Brain microvascular endothelial cell (primary cell): Measurements from ENCODE around the gene HTR6.

ENCODE experiments used
- DNase-seq: peaks from one replicate; pipeline ENCODE4 v3.0.0-alpha.2; 2020
- H3K27ac ChIP-seq: fragments of 250-450 bp; sonication (Bioruptor Pico); 2 replicates; pipeline ENCODE4 v1.5.1; 2020; ENCODE audit warnings: mild to moderate bottlenecking, moderate library complexity
- H3K27me3 ChIP-seq: fragments of 250-450 bp; sonication (Bioruptor Pico); replicated peaks from 2 replicates; pipeline ENCODE4 v1.5.1; 2020; ENCODE audit warnings: mild to moderate bottlenecking
- H3K36me3 ChIP-seq: fragments of 250-450 bp; sonication (Bioruptor Pico); replicated peaks from 2 replicates; pipeline ENCODE4 v1.5.1; 2020; ENCODE audit warnings: mild to moderate bottlenecking
- H3K4me3 ChIP-seq: 2 replicates; pipeline ENCODE4 v1.5.1; 2011; ENCODE audit warnings: low read depth, mild to moderate bottlenecking, control low read depth, low read length, moderate library complexity
- in situ Hi-C: cut with HindIII; loops from 2 replicates; pipeline ENCODE4 v1.10.0; 2017; ENCODE audit warnings: low sequenced_read_pairs, low pct_ligation_motif_present
- TF ChIP-seq, protein P1 (sequence below): IDR thresholded peaks from 2 replicates; pipeline ENCODE4 v1.5.1; 2011; ENCODE audit warnings: low read depth, mild to moderate bottlenecking, moderate library complexity, low read length, control low read depth, inconsistent platforms; ENCODE audit errors: missing control alignments

The HTR6 gene

DNA sequence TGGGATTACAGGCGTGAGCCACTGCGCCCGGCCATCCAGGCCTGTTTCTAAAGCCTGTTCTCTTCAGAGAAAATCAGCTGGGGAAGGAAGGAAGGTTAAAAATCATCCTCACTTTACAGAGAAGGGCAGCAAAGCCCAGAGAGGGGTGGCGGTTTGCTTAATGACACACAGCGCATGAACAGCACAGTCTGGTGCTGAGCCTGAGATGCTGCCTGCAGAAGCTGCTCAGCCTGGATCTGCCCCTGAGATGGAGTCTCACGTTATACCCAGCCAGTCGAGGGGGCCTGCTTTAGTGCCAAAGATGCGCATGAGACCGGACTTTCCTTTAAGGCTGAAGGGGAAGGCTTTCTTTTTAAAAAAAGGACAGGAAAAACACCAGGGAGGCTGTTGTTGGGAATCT, 21.3 kb downstream of the HTR6 start:
- Histone ChIP-seq H3K36me3 (no peaks in the 10 kb centered on the region), H3K4me3 (no peak overlapping the region), H3K27ac (no peak overlapping the region), H3K27me3 (no peaks in the 10 kb centered on the region)
- TF ChIP-seq, protein P1, sequence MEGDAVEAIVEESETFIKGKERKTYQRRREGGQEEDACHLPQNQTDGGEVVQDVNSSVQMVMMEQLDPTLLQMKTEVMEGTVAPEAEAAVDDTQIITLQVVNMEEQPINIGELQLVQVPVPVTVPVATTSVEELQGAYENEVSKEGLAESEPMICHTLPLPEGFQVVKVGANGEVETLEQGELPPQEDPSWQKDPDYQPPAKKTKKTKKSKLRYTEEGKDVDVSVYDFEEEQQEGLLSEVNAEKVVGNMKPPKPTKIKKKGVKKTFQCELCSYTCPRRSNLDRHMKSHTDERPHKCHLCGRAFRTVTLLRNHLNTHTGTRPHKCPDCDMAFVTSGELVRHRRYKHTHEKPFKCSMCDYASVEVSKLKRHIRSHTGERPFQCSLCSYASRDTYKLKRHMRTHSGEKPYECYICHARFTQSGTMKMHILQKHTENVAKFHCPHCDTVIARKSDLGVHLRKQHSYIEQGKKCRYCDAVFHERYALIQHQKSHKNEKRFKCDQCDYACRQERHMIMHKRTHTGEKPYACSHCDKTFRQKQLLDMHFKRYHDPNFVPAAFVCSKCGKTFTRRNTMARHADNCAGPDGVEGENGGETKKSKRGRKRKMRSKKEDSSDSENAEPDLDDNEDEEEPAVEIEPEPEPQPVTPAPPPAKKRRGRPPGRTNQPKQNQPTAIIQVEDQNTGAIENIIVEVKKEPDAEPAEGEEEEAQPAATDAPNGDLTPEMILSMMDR, result no peak
- DNase-seq, result no peak
- in situ Hi-C loops, result no loop called here

DNA sequence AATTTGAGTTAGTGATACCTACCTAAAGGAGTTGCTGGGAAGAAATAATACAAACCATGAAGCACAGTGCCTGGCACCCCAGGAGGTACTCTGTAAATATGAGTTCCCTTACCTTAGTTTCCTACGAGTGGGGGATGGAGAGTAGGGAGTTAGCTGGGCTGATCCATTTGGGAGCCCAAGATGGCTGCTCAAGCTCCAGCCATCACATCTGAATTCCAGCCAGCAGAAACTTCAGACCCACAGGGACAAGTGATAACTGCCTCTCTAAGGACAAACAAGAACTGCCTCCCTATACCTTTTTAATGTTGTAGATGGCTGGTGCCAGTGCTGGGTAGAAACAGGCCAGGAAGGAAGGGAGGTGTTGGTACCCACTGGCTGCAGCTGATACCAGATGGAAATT, 22.7 kb downstream of the HTR6 start:
- Histone ChIP-seq H3K4me3 (no peak overlapping the region), H3K36me3 (no peaks in the 10 kb centered on the region), H3K27ac (no peak overlapping the region), H3K27me3 (no peaks in the 10 kb centered on the region)
- TF ChIP-seq, protein P1, result no peak
- in situ Hi-C loops, result no loop called here
- no peak for DNase-seq

DNA sequence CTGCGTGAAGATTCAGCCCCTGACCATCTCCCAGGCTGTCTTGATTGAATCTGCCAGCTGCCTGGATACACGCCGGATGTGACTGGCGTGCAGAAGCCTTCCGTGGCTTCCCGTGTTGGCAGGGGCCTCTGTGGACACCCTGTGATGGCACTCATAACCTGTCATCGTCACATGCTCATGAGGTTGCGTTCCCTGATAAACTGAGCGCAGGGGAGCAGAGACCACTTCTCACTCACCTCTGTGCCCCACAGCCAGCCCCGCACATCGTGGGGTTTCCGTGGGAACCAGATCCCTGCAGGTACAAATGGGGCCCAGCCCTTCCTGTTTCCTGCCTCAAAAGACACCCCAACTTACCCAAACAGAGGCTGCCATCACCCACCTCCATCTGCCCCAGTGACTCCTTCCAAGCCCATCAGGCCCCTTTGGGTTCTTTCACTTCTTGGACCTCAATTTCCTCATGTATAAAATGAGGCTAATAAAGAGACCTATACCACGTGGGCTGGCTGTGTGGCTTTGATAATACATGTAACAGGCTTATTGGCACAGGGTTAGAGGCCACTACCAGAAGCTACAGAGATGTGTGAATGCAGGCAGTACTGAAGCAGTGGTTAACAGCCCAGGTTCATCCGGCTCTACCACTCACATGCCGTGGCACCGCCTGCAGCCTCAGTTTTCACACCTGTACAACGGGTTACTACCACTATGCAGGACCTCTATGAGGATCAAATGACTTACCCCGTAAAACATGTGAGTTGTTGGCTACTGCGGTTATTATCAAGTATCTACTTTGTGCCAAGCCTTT, 23.6 kb downstream of the HTR6 start:
- Histone ChIP-seq H3K27me3 (no peaks in the 10 kb centered on the region), H3K36me3 (no peaks in the 10 kb centered on the region), H3K4me3 (no peak overlapping the region), H3K27ac (no peak overlapping the region)
- in situ Hi-C loops, result no loop called here
- DNase-seq, result no peak
- TF ChIP-seq, protein P1, result no peak

DNA sequence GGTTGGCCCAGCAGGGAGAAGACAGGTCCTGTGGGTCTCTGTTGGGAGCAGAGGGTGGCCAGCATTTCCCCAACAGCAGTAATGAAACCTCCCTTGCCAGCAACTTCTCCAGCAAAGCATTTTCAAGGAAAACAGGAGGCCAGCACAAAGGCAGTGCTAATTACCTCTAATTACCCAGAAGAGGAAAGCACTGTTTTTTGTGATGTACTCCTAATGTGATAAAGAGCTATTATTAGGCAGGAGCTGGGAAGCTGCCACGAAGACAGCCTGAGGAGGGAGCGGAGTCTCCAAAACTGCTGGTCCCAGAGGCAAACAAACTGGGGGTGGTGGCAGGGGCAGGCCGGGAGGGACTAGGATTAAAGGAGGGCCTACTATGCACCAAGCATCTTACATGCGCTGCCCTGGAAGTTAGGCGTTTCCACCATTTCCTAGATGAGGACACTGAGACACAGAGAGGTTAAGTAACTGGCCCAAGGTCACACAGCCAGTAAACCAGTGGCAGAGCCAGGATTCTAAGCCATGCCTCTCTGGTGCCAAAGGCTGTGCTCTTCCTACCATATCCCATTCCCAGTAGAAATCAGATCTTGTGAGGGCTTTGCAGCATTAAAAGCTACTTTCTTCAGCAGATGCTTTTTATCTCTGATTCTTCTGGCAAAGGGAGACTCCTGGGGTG, 24.5 kb downstream of the HTR6 start:
- Histone ChIP-seq H3K36me3 (no peaks in the 10 kb centered on the region), H3K4me3 (no peak overlapping the region), H3K27me3 (no peaks in the 10 kb centered on the region), H3K27ac (no peak overlapping the region)
- TF ChIP-seq, protein P1, result no peak
- in situ Hi-C loops, result no loop called here
- no peak for DNase-seq

DNA sequence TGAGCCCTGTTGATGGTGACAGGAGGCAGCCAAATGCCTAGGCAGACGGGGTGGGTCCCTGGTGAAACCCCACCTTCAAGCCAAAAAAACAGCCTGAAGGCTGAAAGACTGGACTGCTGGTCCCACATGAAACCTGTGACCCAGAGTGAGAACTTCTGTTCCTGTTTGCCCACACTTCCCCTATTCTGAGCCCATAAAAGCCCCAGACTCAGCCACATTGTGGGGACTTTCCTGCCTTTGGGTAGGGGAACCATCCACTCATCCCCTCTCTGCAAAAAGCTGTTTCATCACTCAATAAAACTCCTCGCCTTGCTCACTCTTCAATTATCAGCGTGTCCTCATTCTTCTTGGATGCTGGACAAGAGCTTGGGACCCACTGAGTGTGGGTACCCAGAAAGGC, 25.2 kb downstream of the HTR6 start:
- no peaks in the 10 kb centered on the region for H3K27me3 ChIP-seq
- no peak overlapping the region for H3K4me3 ChIP-seq
- H3K27ac ChIP-seq, result no peak overlapping the region
- DNase-seq, result no peak
- in situ Hi-C loops, result no loop called here
- TF ChIP-seq, protein P1, result no peak
- no peaks in the 10 kb centered on the region for H3K36me3 ChIP-seq
